Measurements from ENCODE around the gene ARAP2. TPM values are rescaled to one million over a fixed set of nuclear protein-coding genes. Genes with fewer than 3 reads are reported as not detected.

The ARAP2 gene
- total RNA-seq, 6 experiments from 2014 or later: not detected

DNA sequence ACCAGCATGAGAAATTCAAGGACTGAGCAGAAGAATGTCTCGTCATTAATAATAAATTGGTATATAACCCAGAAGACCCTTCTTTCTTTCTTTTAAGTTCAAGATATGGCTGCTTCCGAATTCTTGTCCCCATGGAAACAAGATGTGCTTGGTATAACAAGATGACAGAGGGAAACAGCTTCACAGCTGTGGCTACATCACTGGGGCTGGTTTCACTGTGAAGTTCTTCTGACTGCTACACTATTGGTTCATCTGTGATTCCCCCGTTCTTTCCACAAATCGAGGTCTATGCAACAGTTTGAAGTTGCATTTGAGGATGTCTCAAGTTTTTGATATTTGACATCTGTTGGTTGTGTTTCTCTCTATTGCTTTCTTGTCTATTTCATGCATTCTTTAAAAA, 24.8 kb upstream of the ARAP2 start:
- no peaks in the 10 kb centered on the region for H3K27me3 Mint-ChIP-seq (ENCODE audit: insufficient read depth)
- H3K27ac Mint-ChIP-seq: no peak overlapping the region
- DNase-seq: no peak
- no peak overlapping the region for H3K4me3 Mint-ChIP-seq
- H3K4me1 Mint-ChIP-seq (ENCODE audit: low read depth): no peaks in the 10 kb centered on the region
- no peaks in the 10 kb centered on the region; the same call in 1 of the 2 replicates for H3K36me3 Mint-ChIP-seq (ENCODE audit: low read depth)
- TF ChIP-seq, protein P1, sequence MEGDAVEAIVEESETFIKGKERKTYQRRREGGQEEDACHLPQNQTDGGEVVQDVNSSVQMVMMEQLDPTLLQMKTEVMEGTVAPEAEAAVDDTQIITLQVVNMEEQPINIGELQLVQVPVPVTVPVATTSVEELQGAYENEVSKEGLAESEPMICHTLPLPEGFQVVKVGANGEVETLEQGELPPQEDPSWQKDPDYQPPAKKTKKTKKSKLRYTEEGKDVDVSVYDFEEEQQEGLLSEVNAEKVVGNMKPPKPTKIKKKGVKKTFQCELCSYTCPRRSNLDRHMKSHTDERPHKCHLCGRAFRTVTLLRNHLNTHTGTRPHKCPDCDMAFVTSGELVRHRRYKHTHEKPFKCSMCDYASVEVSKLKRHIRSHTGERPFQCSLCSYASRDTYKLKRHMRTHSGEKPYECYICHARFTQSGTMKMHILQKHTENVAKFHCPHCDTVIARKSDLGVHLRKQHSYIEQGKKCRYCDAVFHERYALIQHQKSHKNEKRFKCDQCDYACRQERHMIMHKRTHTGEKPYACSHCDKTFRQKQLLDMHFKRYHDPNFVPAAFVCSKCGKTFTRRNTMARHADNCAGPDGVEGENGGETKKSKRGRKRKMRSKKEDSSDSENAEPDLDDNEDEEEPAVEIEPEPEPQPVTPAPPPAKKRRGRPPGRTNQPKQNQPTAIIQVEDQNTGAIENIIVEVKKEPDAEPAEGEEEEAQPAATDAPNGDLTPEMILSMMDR (IDR thresholded peaks at IDR 0.05): no peak
- H3K9me3 Mint-ChIP-seq: peaks cover 21% of the 10 kb centered on the region

DNA sequence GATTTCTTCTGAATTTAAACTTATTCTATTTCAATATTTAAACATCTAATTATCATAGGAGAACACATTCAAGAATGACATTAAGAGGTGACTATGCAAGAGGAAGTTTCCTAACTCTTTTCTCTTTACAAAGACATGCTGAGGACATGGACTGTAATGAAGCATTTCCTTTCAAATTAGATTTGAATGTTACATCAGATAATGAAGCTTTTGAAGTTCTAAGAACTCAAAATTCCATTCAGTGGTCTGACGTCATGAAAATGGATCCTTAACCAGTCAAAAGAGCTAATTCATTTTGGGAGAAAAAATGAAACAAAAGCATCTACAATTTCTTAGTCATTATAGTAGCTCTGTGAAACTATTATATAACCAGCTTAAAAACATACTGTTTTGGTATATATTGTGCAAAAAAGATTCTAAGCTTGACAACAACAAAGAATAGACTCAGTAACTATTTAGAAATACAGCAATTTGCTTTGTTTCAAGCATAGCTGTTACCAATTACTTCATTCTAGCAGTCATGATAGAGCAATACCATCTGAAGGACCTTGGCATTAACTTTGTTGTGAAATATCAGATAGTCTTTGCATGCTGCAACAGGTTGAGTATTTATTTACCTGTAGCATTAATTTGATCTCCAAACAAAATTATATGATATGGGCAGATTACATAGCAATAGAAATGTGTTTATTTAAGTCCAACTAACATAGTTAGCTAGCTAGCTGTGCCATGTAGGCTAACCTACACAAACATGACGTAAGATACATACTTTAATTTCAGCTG, 23.4 kb upstream of the ARAP2 start:
- Mint-ChIP-seq H3K4me3 (no peak overlapping the region), H3K36me3 (ENCODE audit: low read depth) (no peaks in the 10 kb centered on the region; the same call in 1 of the 2 replicates), H3K4me1 (ENCODE audit: low read depth) (no peaks in the 10 kb centered on the region), H3K27me3 (ENCODE audit: insufficient read depth) (no peaks in the 10 kb centered on the region), H3K27ac (no peak overlapping the region), H3K9me3 (peaks cover 18% of the 10 kb centered on the region)
- TF ChIP-seq, protein P1 (IDR thresholded peaks at IDR 0.05): no peak
- no peak for DNase-seq

DNA sequence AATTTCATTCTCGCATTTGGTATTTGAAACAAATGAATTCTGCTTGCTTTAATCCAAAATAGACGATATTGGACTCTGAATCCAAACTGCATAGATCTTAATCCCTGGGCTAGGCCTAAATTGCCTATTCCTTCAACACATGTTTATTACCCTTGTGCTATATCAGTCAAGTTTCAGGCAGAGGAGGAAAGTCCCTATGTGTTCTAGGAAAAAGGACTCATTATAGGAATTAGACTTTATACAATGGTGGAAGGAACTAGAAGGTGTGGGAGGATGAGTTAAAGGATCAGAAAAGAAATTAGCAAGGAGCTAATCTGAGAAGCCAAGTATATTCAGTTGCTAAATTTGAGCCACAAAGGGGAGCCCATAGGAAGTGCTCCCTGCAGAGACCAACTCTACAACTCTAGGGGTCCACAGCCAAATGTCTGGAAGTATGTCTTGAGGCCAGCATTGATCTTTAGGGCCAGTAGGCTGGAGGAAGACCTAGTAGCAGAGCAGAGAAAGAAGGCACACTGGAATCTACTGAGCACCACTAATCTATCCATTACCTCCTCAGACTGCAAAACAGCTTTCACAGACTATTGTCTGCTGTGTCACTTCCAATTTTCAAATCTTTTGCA, 20.0 kb upstream of the ARAP2 start:
- Mint-ChIP-seq H3K9me3 (peaks cover 23% of the 10 kb centered on the region), H3K4me3 (no peak overlapping the region), H3K27ac (no peak overlapping the region), H3K4me1 (ENCODE audit: low read depth) (no peaks in the 10 kb centered on the region), H3K27me3 (ENCODE audit: insufficient read depth) (no peaks in the 10 kb centered on the region), H3K36me3 (ENCODE audit: low read depth) (no peaks in the 10 kb centered on the region)
- TF ChIP-seq, protein P1 (IDR thresholded peaks at IDR 0.05): no peak
- no peak for DNase-seq

DNA sequence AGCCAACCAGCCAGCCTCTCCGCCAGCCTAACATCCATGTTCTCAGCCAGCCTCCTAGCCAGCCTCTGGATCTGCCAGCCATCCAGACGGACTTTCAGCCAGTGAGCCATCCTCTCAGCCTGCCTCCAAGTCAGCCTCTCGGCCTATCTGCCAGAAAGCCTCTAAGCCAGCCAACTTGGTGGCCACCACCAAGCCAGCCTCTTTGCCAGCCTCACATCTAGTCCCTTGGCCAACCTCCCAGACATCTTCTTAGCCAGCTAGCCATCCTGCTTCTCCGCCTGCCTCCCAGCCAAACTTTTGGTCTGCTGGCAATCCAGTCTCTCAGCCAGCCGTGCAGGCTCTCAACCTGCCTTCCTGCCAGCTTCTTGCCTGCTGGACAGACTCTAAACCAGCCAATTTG, 16.4 kb upstream of the ARAP2 start:
- Mint-ChIP-seq H3K27me3 (ENCODE audit: insufficient read depth) (no peaks in the 10 kb centered on the region), H3K27ac (no peak overlapping the region), H3K9me3 (peaks cover 22% of the 10 kb centered on the region), H3K36me3 (ENCODE audit: low read depth) (no peaks in the 10 kb centered on the region), H3K4me1 (ENCODE audit: low read depth) (no peaks in the 10 kb centered on the region), H3K4me3 (no peak overlapping the region)
- no peak for DNase-seq
- TF ChIP-seq, protein P1 (IDR thresholded peaks at IDR 0.05): no peak

DNA sequence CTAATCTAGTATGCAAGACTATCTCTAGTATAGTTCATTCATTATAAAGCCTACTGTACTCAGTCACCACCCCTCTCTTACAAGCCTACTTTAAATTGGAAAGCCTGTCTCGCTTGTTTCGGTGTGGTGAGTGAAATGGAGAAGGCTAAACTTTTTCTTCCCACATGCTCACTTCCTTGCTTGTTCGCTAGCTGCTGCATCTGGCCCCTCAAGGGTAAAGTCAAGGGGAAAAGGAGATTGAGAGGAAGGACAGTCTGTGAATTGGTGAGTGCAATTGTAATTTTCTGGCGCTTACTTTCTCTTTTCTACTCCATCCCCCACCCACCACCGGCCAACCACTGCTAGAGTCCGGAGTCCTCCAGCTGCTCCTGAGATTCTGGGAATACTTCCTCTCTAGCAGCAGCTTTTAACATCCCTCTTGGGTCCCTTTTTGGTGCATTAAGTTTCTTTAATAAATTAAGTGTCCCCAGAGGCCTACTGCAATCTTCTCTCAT, 12.1 kb upstream of the ARAP2 start:
- TF ChIP-seq, protein P1 (IDR thresholded peaks at IDR 0.05): no peak
- no peak overlapping the region for H3K4me3 Mint-ChIP-seq
- H3K4me1 Mint-ChIP-seq (ENCODE audit: low read depth): no peaks in the 10 kb centered on the region
- DNase-seq: no peak
- peaks cover 30% of the 10 kb centered on the region for H3K9me3 Mint-ChIP-seq
- no peaks in the 10 kb centered on the region for H3K27me3 Mint-ChIP-seq (ENCODE audit: insufficient read depth)
- no peak overlapping the region for H3K27ac Mint-ChIP-seq
- H3K36me3 Mint-ChIP-seq (ENCODE audit: low read depth): peaks cover 5% of the 10 kb centered on the region; the same call in 1 of the 2 replicates
